CD4-positive, alpha-beta T cell treated with Interleukin-10 for 1 hour (primary cell): ENCODE results near the gene TRAPPC6A.

ENCODE experiments used
- DNase-seq: peaks from one replicate; pipeline ENCODE4 v3.0.0-alpha.2; 2020

TRAPPC6A gene

GRCh38 chr19:45145270-45146189 lies 32.5 kb downstream of the TRAPPC6A start:
- no peak for DNase-seq

DNA sequence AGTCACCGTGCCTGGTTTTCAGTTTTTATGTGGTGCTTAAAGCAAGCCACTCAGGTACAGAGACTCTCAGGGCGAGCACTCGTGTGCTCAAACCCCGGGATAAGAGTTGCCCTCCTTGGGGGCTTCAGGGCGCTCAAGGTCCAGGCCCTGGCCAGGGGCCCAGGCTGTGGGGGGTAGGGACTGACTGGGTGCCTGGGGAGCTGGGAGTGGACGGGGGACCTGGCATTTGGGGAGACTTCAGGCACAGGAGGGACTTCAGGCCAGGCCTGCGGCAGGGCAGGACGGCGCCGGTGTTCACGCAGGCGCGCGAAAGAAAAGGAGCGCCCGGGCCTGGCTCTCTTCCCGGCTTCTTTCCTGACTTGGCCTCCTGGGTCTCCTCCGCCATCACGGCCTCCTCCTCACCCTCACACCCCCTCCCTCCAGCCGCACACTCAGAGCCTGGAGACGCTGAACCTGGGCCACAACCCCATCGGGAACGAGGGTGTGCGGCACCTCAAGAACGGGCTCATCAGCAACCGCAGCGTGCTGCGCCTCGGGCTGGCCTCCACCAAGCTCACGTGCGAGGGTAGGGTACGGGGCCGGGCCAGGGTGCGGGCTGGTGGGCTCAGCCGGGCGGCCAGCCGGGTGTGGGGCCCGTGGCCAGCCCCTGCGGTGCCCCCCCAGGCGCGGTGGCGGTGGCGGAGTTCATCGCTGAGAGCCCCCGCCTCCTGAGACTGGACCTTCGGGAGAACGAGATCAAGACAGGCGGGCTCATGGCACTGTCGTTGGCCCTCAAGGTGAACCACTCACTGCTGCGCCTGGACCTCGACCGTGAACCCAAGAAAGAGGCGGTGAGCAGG lies 33.4 kb downstream of the TRAPPC6A start:
- no peak for DNase-seq

DNA sequence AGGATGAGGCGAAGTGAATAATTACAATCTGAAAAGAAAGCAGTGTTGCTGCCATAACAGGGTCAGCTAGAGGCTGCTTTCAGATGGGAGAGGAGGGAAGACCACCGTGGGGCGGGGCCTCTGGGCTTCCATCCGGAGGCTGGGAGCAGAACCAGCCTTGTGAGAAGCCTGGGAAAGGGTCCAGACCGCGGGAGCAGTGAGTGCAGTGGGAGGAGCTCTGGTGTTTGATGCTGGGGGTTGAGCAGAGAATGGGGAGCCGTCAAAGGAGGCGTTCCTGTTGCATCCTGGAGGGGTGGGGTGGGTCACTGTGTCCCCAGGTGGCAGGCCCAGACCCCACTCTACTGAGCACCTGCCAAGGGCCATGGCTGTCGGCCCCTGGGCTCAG lies 35.3 kb downstream of the TRAPPC6A start:
- DNase-seq, result no peak

DNA sequence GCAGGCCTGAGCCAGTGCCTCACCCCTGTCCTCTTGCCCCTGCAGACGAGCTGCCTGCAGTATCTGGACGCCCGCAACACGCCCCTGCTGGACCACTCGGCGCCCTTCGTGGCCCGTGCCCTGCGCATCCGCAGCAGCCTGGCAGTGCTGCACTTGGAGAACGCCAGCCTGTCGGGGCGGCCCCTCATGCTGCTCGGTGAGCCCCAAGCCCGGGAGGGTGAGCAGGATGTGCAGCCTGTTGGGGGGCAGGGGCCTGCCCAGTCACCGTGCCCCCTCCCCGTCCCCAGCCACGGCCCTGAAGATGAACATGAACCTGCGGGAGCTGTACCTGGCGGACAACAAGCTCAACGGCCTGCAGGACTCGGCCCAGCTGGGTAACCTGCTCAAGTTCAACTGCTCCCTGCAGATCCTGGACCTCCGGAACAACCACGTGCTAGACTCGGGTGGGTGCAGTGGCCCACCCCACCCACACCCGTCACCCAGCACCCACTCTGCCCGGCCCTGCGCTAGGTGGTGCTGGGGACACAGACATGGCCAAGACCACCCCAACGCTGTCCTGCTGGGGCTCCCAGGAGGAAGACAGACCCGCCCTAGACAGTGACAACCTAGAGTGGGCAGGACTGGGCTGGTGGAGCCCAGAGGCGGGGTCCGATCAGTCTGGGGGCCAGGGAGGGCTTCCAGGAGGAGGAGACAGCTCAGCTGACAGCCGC lies 35.9 kb downstream of the TRAPPC6A start:
- DNase-seq, result no peak

- no peak for DNase-seq
These were observed 36.7 kb downstream of the TRAPPC6A start for GRCh38 chr19:45141203-45141900.

- no peak for DNase-seq
These were observed 37.5 kb downstream of the TRAPPC6A start for GRCh38 chr19:45140533-45140932.

- no peak for DNase-seq
These were observed 37.9 kb downstream of the TRAPPC6A start for GRCh38 chr19:45140144-45140503.

- DNase-seq, result no peak
These were observed 38.5 kb downstream of the TRAPPC6A start for GRCh38 chr19:45139286-45140143.

DNA sequence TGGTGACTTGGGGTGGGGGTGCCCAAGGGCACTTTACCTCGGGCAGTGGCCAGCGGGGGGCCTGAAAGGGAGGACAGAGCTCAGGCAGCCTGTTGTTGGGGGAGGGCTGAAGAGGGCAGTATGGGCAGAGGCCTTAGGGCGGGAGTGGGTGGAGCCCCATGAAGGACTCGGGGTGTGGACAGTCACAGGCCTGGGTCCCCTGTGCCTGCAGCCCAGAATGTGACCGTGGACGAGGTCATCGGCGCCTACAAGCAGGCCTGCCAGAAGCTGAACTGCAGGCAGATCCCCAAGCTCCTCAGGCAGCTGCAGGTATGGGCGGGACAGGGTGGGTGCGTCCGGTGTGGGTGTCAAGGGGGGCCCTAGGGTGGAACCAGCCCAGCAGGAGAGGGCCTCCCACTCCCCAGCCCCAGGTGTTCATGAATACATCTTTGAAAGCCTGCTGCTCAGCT lies 39.7 kb downstream of the TRAPPC6A start:
- DNase-seq, result no peak

DNA sequence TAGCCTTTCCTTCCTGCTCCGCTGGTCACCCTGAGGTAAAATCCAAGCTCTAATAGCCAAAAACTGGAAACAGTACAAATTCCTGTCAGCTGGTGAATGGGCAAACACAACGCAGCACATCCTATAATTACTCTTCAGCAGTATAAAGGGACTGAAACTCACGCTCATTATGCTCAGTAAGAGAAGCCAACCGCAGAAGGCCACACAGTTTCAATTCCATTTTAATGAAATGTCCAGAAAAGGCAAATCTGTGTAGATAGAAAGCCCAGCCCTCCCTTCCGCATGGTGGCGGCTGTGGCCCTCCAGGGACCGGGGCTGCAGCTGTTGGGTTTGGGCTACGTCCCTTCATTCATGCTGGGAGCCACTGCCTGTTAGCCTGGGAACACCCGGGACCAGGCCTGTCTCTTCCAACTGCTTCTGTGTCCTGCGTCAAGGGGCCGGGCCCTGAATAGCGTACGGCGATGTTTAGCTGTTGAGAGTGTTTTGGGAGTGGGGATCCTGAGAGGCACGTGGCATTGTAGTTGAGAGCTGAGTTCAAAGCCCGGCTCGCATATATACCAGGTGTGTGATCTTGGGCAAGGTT lies 40.8 kb downstream of the TRAPPC6A start:
- DNase-seq, result no peak

DNA sequence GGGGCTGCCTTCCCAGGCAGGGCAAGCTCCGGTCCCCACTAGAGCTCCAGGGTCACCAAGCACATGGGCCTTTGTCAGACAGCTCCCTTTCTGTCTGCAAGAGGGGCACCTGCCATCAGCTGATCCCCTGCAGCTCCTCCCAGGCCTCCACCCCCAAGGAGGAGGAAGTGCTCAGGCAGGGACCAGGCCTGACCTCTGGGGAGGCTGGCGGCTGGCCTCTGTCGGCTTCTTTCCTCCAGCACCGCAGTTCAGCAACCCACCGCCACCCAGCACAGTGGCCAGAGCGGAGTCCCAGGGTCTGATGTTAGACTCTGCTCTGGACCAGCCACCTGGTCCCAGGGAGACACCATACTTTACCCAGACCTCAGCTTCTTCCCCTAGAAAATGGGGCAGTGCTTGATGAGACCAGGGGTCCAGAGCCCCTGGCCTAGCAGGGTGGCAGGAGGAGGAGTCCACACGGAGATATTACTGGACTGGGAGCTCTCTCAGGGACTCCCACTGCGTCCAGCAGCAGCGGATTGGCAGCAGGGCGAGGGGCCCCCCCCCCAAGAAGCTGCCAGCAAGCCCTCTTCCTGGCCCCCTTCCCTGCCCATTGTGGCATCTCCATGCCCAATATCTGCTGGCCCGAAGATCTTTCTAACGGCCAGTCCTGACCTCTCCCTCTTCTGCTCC lies 41.4 kb downstream of the TRAPPC6A start:
- DNase-seq, result no peak

DNA sequence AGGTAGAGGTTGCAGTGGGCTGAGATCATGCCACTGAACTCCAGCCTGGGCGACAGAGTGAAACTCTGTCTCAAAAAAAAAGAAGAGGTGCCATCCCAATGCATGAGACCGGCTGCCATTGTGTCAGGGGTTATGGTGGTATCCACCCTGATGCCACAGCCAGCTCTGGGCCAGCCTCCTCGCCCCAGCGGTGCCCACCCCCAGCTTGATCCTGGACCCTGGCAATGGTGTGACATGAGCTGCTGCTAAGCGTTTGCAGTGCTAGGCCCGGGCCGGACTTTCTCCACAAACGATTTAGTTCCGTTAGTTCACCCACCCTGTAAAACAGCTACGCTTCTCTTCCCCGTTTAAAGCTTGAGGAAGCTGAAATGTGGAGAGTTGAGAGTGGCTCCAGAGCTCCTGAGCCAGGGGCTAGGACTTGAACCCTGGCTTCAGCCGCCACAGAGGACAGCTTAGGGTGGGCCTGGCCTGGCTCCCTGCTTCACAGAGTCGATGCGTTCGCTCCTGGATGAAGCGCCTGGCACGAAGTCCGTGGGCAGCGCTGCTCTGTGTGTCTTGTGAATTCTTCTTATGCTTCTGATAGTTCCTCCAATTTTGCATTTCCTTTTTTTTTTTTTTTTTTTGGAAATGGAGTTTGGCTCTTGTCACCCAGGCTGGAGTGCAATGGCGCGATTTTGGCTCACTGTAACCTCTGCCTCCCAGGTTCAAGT lies 42.7 kb downstream of the TRAPPC6A start:
- no peak for DNase-seq

DNA sequence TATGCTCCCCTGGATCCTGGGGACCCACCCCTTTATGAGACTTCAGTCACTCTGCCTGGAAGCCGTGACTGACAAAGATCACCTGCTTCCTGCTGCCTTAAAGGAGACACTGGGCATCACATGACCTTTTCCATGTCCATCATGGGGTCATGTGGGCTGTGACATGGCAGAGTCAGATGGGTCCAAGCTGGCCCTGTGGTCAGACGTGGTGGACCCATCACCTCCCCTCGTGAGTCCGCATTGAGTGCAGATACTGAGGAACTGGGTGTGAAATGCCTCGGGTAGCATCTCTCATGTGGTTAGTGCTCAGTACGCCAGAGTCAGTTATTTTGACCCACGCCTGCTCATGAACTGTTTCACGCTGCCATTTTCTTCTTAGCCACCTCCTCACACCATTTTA lies 44.4 kb downstream of the TRAPPC6A start:
- no peak for DNase-seq

DNA sequence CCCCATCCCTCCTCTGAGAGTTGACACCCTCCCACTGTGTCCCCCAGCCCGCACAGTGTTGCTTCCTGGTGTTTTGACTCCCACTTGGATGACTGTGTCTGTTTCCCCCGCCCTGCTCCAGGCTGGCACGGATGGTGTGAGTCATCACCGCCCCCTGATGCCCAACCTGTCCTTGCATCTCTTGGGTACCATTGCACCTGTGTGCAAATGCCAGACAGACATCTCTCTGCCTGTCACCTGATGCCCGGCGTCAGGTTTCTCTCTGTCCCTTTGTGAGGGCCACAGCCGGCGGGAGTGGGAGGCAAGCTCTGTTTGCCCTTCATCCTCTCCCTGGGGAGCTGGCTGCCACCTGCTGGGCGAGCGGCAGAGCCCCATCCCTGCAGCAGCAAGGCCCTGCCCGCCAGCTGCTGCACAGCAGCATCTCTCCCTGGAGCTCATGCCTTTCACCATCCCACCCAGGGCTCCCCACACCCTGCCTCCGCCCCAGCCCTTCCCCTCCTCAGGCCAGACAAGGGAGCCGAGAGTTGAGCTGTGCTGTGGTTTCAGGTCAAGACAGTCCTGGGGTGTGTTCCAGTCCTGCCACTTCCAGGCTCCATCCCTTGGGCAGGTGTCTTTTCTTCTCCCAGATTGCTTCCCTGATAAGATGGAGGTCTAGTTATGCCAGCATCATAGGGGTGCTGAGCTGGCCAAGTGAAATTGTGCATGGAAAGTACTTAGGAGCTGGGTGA lies 47.0 kb downstream of the TRAPPC6A start:
- no peak for DNase-seq

- DNase-seq, result no peak
These were observed 47.8 kb downstream of the TRAPPC6A start for GRCh38 chr19:45130236-45130635.

DNA sequence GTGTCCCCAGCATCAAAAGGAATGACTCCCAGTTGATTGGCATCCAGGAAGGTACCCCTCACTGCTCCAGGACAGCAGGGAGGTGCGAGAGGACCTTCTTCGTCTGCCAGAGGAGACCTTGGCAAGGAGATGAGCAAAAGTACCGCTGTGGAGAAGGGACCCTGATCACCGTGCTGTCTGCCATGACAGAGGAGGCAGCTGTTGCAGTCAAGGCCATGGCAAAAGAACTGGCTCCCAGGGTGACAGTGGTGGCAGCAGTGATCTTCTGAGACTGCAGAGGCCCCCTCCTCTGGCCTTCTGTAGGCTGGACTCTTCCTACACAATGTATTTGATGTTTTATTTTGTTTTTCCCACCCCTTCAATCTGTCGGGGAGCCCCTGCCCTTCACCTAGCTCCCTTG lies 49.2 kb downstream of the TRAPPC6A start:
- DNase-seq, result no peak

DNA sequence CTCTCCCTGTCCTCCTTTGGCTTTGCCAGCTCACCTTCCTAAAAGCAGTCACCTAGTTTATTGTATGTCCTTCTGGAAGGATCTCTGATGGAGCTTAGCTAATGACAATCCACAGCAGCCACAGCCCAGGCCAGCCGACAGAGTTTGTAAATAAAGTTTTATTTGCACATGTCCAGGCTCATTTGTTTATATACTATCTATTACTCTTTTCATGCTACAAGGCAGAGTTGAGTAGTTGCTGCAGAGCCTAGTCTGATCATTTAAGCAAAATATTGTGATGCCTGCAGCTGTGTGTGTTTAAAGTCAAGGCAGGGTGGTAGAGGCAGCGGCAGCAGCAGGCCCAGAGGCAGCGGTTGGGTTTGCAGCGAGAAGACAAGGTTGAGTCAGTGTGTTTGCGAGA lies 49.9 kb downstream of the TRAPPC6A start:
- DNase-seq, result no peak

- no peak for DNase-seq
These were observed 51.4 kb downstream of the TRAPPC6A start for GRCh38 chr19:45126654-45127053.

GRCh38 chr19:45125975-45126493 lies 52.0 kb downstream of the TRAPPC6A start:
- DNase-seq, result peak; percentile 72
